IgD-negative memory B cell (primary cell): ENCODE data around the gene APOBEC4. TPM values are rescaled to one million over a fixed set of nuclear protein-coding genes. Genes with fewer than 3 reads are reported as not detected.
A peak's percentile ranks its signal among the peaks of the same experiment; 100 is the strongest.

Experiments used
- H3K27ac Mint-ChIP-seq, 3 donors: one replicate each; pipeline ENCODE4 v1.8.0; 2020 to 2022; ENCODE audit warnings: mild to moderate bottlenecking in 3 of 3, mixed read lengths in 3 of 3, moderate library complexity in 1 of 3
- H3K27me3 Mint-ChIP-seq: one replicate; pipeline ENCODE4 v1.8.0; 2021; ENCODE audit warnings: mixed read lengths
- H3K36me3 Mint-ChIP-seq: one replicate; pipeline ENCODE4 v1.8.0; 2020; ENCODE audit warnings: mild to moderate bottlenecking, mixed read lengths
- H3K4me1 Mint-ChIP-seq, 3 donors: one replicate each; pipeline ENCODE4 v1.8.0; 2020 to 2022; ENCODE audit warnings: mixed read lengths in 3 of 3, mild to moderate bottlenecking in 1 of 3
- H3K4me3 Mint-ChIP-seq, 4 donors: one replicate each; pipeline ENCODE4 v1.8.0; 2020 to 2022; ENCODE audit warnings: mild to moderate bottlenecking in 4 of 4, mixed read lengths in 4 of 4, moderate library complexity in 3 of 4
- H3K9me3 Mint-ChIP-seq, 3 donors: one replicate each; pipeline ENCODE4 v1.8.0; 2020 to 2021; ENCODE audit warnings: mixed read lengths in 3 of 3, mild to moderate bottlenecking in 1 of 3
- polyA plus RNA-seq: library from polyadenylated mRNA; unstranded; fragments of 300-500 nt; fragmentation: Illumina TruSeq; gene quantifications from one replicate; pipeline ENCODE4 v1.2.3, GENCODE V29; 2021

The APOBEC4 gene
- polyA plus RNA-seq, 1 donor from 2014 or later: not detected

GRCh38 chr1:183609313-183609712 lies 43.8 kb downstream of the APOBEC4 start:
- Mint-ChIP-seq H3K27me3 (no peaks in the 10 kb centered on the region), H3K4me1 (peaks cover 25 to 35% (median 25%) of the 10 kb centered on the region in 3 donors), H3K36me3 (peaks cover 2% of the 10 kb centered on the region), H3K4me3 (peak overlapping the region in 1 of 4 donors; percentile 59), H3K9me3 (no peaks in the 10 kb centered on the region), H3K27ac (peak overlapping the region in 1 of 3 donors; percentile 59)

GRCh38 chr1:183607322-183607980 lies 45.7 kb downstream of the APOBEC4 start:
- Mint-ChIP-seq H3K27ac (peak overlapping the region in 1 of 3 donors; percentile 33), H3K36me3 (peaks cover 2% of the 10 kb centered on the region), H3K4me3 (peak overlapping the region in 1 of 4 donors; percentile 72), H3K4me1 (peaks cover 31 to 42% (median 35%) of the 10 kb centered on the region in 3 donors), H3K9me3 (no peaks in the 10 kb centered on the region), H3K27me3 (no peaks in the 10 kb centered on the region)

- no peak overlapping the region for H3K27ac Mint-ChIP-seq
- no peak overlapping the region for H3K4me3 Mint-ChIP-seq
- no peaks in the 10 kb centered on the region for H3K27me3 Mint-ChIP-seq
- no peaks in the 10 kb centered on the region for H3K9me3 Mint-ChIP-seq
- peaks cover 31 to 42% (median 33%) of the 10 kb centered on the region in 3 donors for H3K4me1 Mint-ChIP-seq
- H3K36me3 Mint-ChIP-seq: no peaks in the 10 kb centered on the region
Measured at GRCh38 chr1:183605904-183606303, 47.2 kb downstream of the APOBEC4 start.

- Mint-ChIP-seq H3K4me1 (peaks cover 31 to 42% (median 33%) of the 10 kb centered on the region in 3 donors), H3K36me3 (no peaks in the 10 kb centered on the region), H3K9me3 (no peaks in the 10 kb centered on the region), H3K4me3 (peak overlapping the region in 3 of 4 donors; percentile 13 to 69 (median 58)), H3K27ac (peak overlapping the region in 1 of 3 donors; percentile 92), H3K27me3 (no peaks in the 10 kb centered on the region)
Measured at GRCh38 chr1:183604815-183605214, 48.3 kb downstream of the APOBEC4 start.

GRCh38 chr1:183604038-183604808 lies 48.9 kb downstream of the APOBEC4 start:
- Mint-ChIP-seq H3K4me1 (peaks cover 29 to 39% (median 31%) of the 10 kb centered on the region in 3 donors), H3K4me3 (peak overlapping the region in 3 of 4 donors; percentile 58 to 92 (median 65)), H3K36me3 (no peaks in the 10 kb centered on the region), H3K27ac (peak overlapping the region in 1 of 3 donors; percentile 92), H3K9me3 (no peaks in the 10 kb centered on the region), H3K27me3 (no peaks in the 10 kb centered on the region)

GRCh38 chr1:183602510-183602909 lies 50.6 kb downstream of the APOBEC4 start:
- Mint-ChIP-seq H3K36me3 (no peaks in the 10 kb centered on the region), H3K9me3 (no peaks in the 10 kb centered on the region), H3K27me3 (no peaks in the 10 kb centered on the region), H3K27ac (no peak overlapping the region), H3K4me1 (peaks cover 26 to 32% (median 29%) of the 10 kb centered on the region in 3 donors), H3K4me3 (no peak overlapping the region)

- H3K4me1 Mint-ChIP-seq: peaks cover 23 to 26% (median 25%) of the 10 kb centered on the region in 3 donors
- no peak overlapping the region for H3K27ac Mint-ChIP-seq
- no peaks in the 10 kb centered on the region for H3K9me3 Mint-ChIP-seq
- H3K4me3 Mint-ChIP-seq: no peak overlapping the region
- no peaks in the 10 kb centered on the region for H3K36me3 Mint-ChIP-seq
- no peaks in the 10 kb centered on the region for H3K27me3 Mint-ChIP-seq
Measured at GRCh38 chr1:183600634-183601033, 52.5 kb downstream of the APOBEC4 start.

- Mint-ChIP-seq H3K27me3 (no peaks in the 10 kb centered on the region), H3K27ac (no peak overlapping the region), H3K4me1 (peaks cover 20 to 23% (median 21%) of the 10 kb centered on the region in 3 donors), H3K36me3 (no peaks in the 10 kb centered on the region), H3K4me3 (no peak overlapping the region), H3K9me3 (no peaks in the 10 kb centered on the region)
Measured at GRCh38 chr1:183600136-183600535, 53.0 kb downstream of the APOBEC4 start.

- peak overlapping the region in 1 of 3 donors; percentile 9 for H3K27ac Mint-ChIP-seq
- no peaks in the 10 kb centered on the region for H3K9me3 Mint-ChIP-seq
- no peak overlapping the region for H3K4me3 Mint-ChIP-seq
- H3K36me3 Mint-ChIP-seq: no peaks in the 10 kb centered on the region
- H3K4me1 Mint-ChIP-seq: peaks cover 9 to 14% (median 12%) of the 10 kb centered on the region in 3 donors
- H3K27me3 Mint-ChIP-seq: no peaks in the 10 kb centered on the region
Measured at GRCh38 chr1:183598386-183598785, 54.7 kb downstream of the APOBEC4 start.

GRCh38 chr1:183597656-183598347 lies 55.3 kb downstream of the APOBEC4 start:
- Mint-ChIP-seq H3K4me3 (no peak overlapping the region), H3K27me3 (no peaks in the 10 kb centered on the region), H3K36me3 (no peaks in the 10 kb centered on the region), H3K4me1 (peaks cover 14 to 20% (median 17%) of the 10 kb centered on the region in 3 donors), H3K27ac (no peak overlapping the region), H3K9me3 (no peaks in the 10 kb centered on the region)

- no peaks in the 10 kb centered on the region for H3K9me3 Mint-ChIP-seq
- no peak overlapping the region for H3K27ac Mint-ChIP-seq
- no peak overlapping the region for H3K4me3 Mint-ChIP-seq
- no peaks in the 10 kb centered on the region for H3K36me3 Mint-ChIP-seq
- H3K27me3 Mint-ChIP-seq: no peaks in the 10 kb centered on the region
- H3K4me1 Mint-ChIP-seq: peaks cover 17 to 30% (median 24%) of the 10 kb centered on the region in 3 donors
Measured at GRCh38 chr1:183596500-183596899, 56.6 kb downstream of the APOBEC4 start.

Other genes with a start within 250 kb of the APOBEC4 start
- not detected for gene NMNAT2, start 234.9 kb downstream of the APOBEC4 start, polyA plus RNA-seq
- gene SMG7, start 180.8 kb downstream of the APOBEC4 start, polyA plus RNA-seq: 34.4 TPM
- gene NCF2, start 62.9 kb downstream of the APOBEC4 start, polyA plus RNA-seq: 18.1 TPM
- gene ARPC5, start 17.5 kb downstream of the APOBEC4 start, polyA plus RNA-seq: 366 TPM
- not detected for gene RGL1, start 151.8 kb upstream of the APOBEC4 start, polyA plus RNA-seq